Activated CD8-positive, alpha-beta memory T cell treated with anti-CD3 and anti-CD28 coated beads, Interleukin-2, amount 10 ng/mL, durations not matched to agents 7 days and 5 days (primary cell): Measurements from ENCODE around the gene CABP7. TPM values are rescaled to one million over a fixed set of nuclear protein-coding genes. Genes with fewer than 3 reads are reported as not detected.

Experiments
- ATAC-seq: fragments of 150-1000 bp; cut with Tn5 transposase; one replicate; pipeline ENCODE4 v1.10.0; 2021; ENCODE audit warnings: moderate library complexity
- CTCF ChIA-PET: fragments of 350-600 bp; sonication (Branson Sonifier 250); formaldehyde crosslinking; loops from one replicate; lab custom pipeline; 2021; ENCODE audit warnings: antibody characterized with exemption; lab: Charles Lee
- DNase-seq: peaks from one replicate; pipeline ENCODE4 v3.0.0-alpha.2; 2020
- H3K27ac Mint-ChIP-seq: one replicate; pipeline ENCODE4 v1.8.0; 2021; ENCODE audit warnings: mild to moderate bottlenecking, mixed read lengths
- H3K27me3 Mint-ChIP-seq: one replicate; pipeline ENCODE4 v1.8.0; 2021; ENCODE audit warnings: mixed read lengths
- H3K36me3 Mint-ChIP-seq: one replicate; pipeline ENCODE4 v1.8.0; 2021; ENCODE audit warnings: mild to moderate bottlenecking, mixed read lengths
- H3K4me1 Mint-ChIP-seq: one replicate; pipeline ENCODE4 v1.8.0; 2021; ENCODE audit warnings: mixed read lengths
- H3K4me3 Mint-ChIP-seq: one replicate; pipeline ENCODE4 v1.8.0; 2021; ENCODE audit warnings: mild to moderate bottlenecking, moderate library complexity, mixed read lengths
- H3K9me3 Mint-ChIP-seq: one replicate; pipeline ENCODE4 v1.8.0; 2022; ENCODE audit warnings: low read depth, mixed read lengths
- total RNA-seq, 2 experiments: library from RNA; stranded (reverse); gene quantifications; one replicate each; pipeline ENCODE4 v1.2.3, GENCODE V29; 2021

CABP7 gene
- total RNA-seq, 2 experiments from 2014 or later = not detected

GRCh38 chr22:29706486-29706885, 13.3 kb upstream of the CABP7 start:
- no peak overlapping the region for H3K27ac Mint-ChIP-seq
- no peaks in the 10 kb centered on the region for H3K36me3 Mint-ChIP-seq
- CTCF ChIA-PET = no interaction called here
- H3K9me3 Mint-ChIP-seq = no peaks in the 10 kb centered on the region
- peaks cover 14% of the 10 kb centered on the region for H3K27me3 Mint-ChIP-seq
- ATAC-seq (no peak), DNase-seq (no peak)
- no peak overlapping the region for H3K4me3 Mint-ChIP-seq
- H3K4me1 Mint-ChIP-seq = no peaks in the 10 kb centered on the region

GRCh38 chr22:29707010-29707409, 12.8 kb upstream of the CABP7 start:
- Mint-ChIP-seq H3K9me3 (no peaks in the 10 kb centered on the region), H3K27me3 (peaks cover 11% of the 10 kb centered on the region), H3K4me3 (no peak overlapping the region), H3K36me3 (no peaks in the 10 kb centered on the region), H3K4me1 (no peaks in the 10 kb centered on the region), H3K27ac (no peak overlapping the region)
- DNase-seq (no peak), ATAC-seq (no peak)
- CTCF ChIA-PET = no interaction called here

- Mint-ChIP-seq H3K4me3 (no peak overlapping the region), H3K27ac (no peak overlapping the region), H3K27me3 (peaks cover 10% of the 10 kb centered on the region), H3K36me3 (no peaks in the 10 kb centered on the region), H3K9me3 (no peaks in the 10 kb centered on the region), H3K4me1 (no peaks in the 10 kb centered on the region)
- ATAC-seq (no peak), DNase-seq (no peak)
- CTCF ChIA-PET = no interaction called here
Observed at GRCh38 chr22:29707471-29707870, 12.3 kb upstream of the CABP7 start.

GRCh38 chr22:29710193-29710592, 9.6 kb upstream of the CABP7 start:
- H3K36me3 Mint-ChIP-seq = no peaks in the 10 kb centered on the region
- CTCF ChIA-PET = no interaction called here
- ATAC-seq (no peak), DNase-seq (no peak)
- H3K27me3 Mint-ChIP-seq = peaks cover 6% of the 10 kb centered on the region
- H3K27ac Mint-ChIP-seq = no peak overlapping the region
- no peaks in the 10 kb centered on the region for H3K9me3 Mint-ChIP-seq
- no peak overlapping the region for H3K4me3 Mint-ChIP-seq
- H3K4me1 Mint-ChIP-seq = no peaks in the 10 kb centered on the region

GRCh38 chr22:29710922-29711593, 8.7 kb upstream of the CABP7 start:
- H3K36me3 Mint-ChIP-seq = no peaks in the 10 kb centered on the region
- ATAC-seq = no peak
- DNase-seq = no peak
- H3K4me1 Mint-ChIP-seq = no peaks in the 10 kb centered on the region
- H3K27me3 Mint-ChIP-seq = peaks cover 7% of the 10 kb centered on the region
- no peak overlapping the region for H3K4me3 Mint-ChIP-seq
- H3K9me3 Mint-ChIP-seq = no peaks in the 10 kb centered on the region
- no peak overlapping the region for H3K27ac Mint-ChIP-seq
- CTCF ChIA-PET = no interaction called here

GRCh38 chr22:29712119-29712518, 7.7 kb upstream of the CABP7 start:
- DNase-seq (no peak), ATAC-seq (no peak)
- no peaks in the 10 kb centered on the region for H3K36me3 Mint-ChIP-seq
- peaks cover 13% of the 10 kb centered on the region for H3K27me3 Mint-ChIP-seq
- no peaks in the 10 kb centered on the region for H3K9me3 Mint-ChIP-seq
- CTCF ChIA-PET = no interaction called here
- no peaks in the 10 kb centered on the region for H3K4me1 Mint-ChIP-seq
- no peak overlapping the region for H3K4me3 Mint-ChIP-seq
- H3K27ac Mint-ChIP-seq = no peak overlapping the region

- CTCF ChIA-PET = no interaction called here
- no peaks in the 10 kb centered on the region for H3K4me1 Mint-ChIP-seq
- DNase-seq (no peak), ATAC-seq (no peak)
- H3K27me3 Mint-ChIP-seq = peaks cover 23% of the 10 kb centered on the region
- no peak overlapping the region for H3K27ac Mint-ChIP-seq
- H3K36me3 Mint-ChIP-seq = no peaks in the 10 kb centered on the region
- H3K4me3 Mint-ChIP-seq = no peak overlapping the region
- no peaks in the 10 kb centered on the region for H3K9me3 Mint-ChIP-seq
Observed at GRCh38 chr22:29713156-29713727, 6.6 kb upstream of the CABP7 start.

- Mint-ChIP-seq H3K9me3 (no peaks in the 10 kb centered on the region), H3K4me1 (no peaks in the 10 kb centered on the region), H3K4me3 (no peak overlapping the region), H3K27me3 (peaks cover 37% of the 10 kb centered on the region), H3K36me3 (no peaks in the 10 kb centered on the region), H3K27ac (no peak overlapping the region)
- DNase-seq (no peak), ATAC-seq (no peak)
- CTCF ChIA-PET = interaction anchor here (1.7 kb wide), 1 partner anchor 290 kb away, joined by 4 read pairs; no protein-coding TSS in a partner anchor
Observed at GRCh38 chr22:29715240-29715639, 4.6 kb upstream of the CABP7 start.

GRCh38 chr22:29715705-29716104, 4.1 kb upstream of the CABP7 start:
- DNase-seq (no peak), ATAC-seq (no peak)
- Mint-ChIP-seq H3K27me3 (peaks cover 37% of the 10 kb centered on the region), H3K9me3 (no peaks in the 10 kb centered on the region), H3K36me3 (no peaks in the 10 kb centered on the region), H3K4me1 (no peaks in the 10 kb centered on the region), H3K4me3 (no peak overlapping the region), H3K27ac (no peak overlapping the region)
- CTCF ChIA-PET = interaction anchor here (1.7 kb wide), 1 partner anchor 290 kb away, joined by 4 read pairs; no protein-coding TSS in a partner anchor

GRCh38 chr22:29716814-29717545, 2.8 kb upstream of the CABP7 start:
- no peak overlapping the region for H3K4me3 Mint-ChIP-seq
- DNase-seq (peak; percentile 66), ATAC-seq (peak; percentile 59)
- CTCF ChIA-PET = interaction anchor here (1.2 to 1.7 kb wide), 2 partner anchors 11 to 288 kb away, joined by 4 read pairs; no protein-coding TSS in a partner anchor
- H3K4me1 Mint-ChIP-seq = no peaks in the 10 kb centered on the region
- H3K27me3 Mint-ChIP-seq = peaks cover 44% of the 10 kb centered on the region
- H3K36me3 Mint-ChIP-seq = no peaks in the 10 kb centered on the region
- H3K27ac Mint-ChIP-seq = no peak overlapping the region
- no peaks in the 10 kb centered on the region for H3K9me3 Mint-ChIP-seq

GRCh38 chr22:29717789-29718188, 2.0 kb upstream of the CABP7 start:
- CTCF ChIA-PET = interaction anchor here (0.5 to 1.2 kb wide), 2 partner anchors 10 to 46 kb away, joined by 3 to 4 read pairs; no protein-coding TSS in a partner anchor
- DNase-seq = no peak
- Mint-ChIP-seq H3K27me3 (peaks cover 44% of the 10 kb centered on the region), H3K4me3 (no peak overlapping the region), H3K4me1 (no peaks in the 10 kb centered on the region), H3K9me3 (no peaks in the 10 kb centered on the region), H3K36me3 (no peaks in the 10 kb centered on the region), H3K27ac (no peak overlapping the region)
- ATAC-seq = no peak

GRCh38 chr22:29718949-29719898, 579 bp upstream of the CABP7 start:
- ATAC-seq (no peak), DNase-seq (no peak)
- Mint-ChIP-seq H3K27ac (no peak overlapping the region), H3K4me3 (no peak overlapping the region), H3K36me3 (no peaks in the 10 kb centered on the region), H3K27me3 (peaks cover 48% of the 10 kb centered on the region), H3K4me1 (no peaks in the 10 kb centered on the region), H3K9me3 (no peaks in the 10 kb centered on the region)
- CTCF ChIA-PET = no interaction called here

- no peaks in the 10 kb centered on the region for H3K9me3 Mint-ChIP-seq
- no peak overlapping the region for H3K4me3 Mint-ChIP-seq
- no peak for ATAC-seq
- CTCF ChIA-PET = no interaction called here
- peaks cover 45% of the 10 kb centered on the region for H3K27me3 Mint-ChIP-seq
- no peak overlapping the region for H3K27ac Mint-ChIP-seq
- no peaks in the 10 kb centered on the region for H3K4me1 Mint-ChIP-seq
- DNase-seq = no peak
- H3K36me3 Mint-ChIP-seq = no peaks in the 10 kb centered on the region
Observed at GRCh38 chr22:29720811-29721323, 1.1 kb downstream of the CABP7 start.
